GM12873 (cell line): ENCODE measurements around the gene PPFIBP1.

Source experiments
- CTCF ChIP-seq: IDR thresholded peaks from 2 replicates; pipeline ENCODE4 v1.5.1; 2012; ENCODE audit warnings: low read depth, mild to moderate bottlenecking, moderate library complexity, low read length, control low read depth; ENCODE audit not compliant: insufficient read depth; ENCODE audit errors: missing control alignments

Gene PPFIBP1

GRCh38 chr12:27703720-27704452 lies 179.9 kb downstream of the PPFIBP1 start:
- peak; percentile 87 for TF ChIP-seq CTCF

- no peak for TF ChIP-seq CTCF
These were observed 181.3 kb downstream of the PPFIBP1 start for GRCh38 chr12:27705263-27705662.

- no peak for TF ChIP-seq CTCF
These were observed 183.2 kb downstream of the PPFIBP1 start for GRCh38 chr12:27707216-27707615.

- TF ChIP-seq CTCF = no peak
These were observed 185.4 kb downstream of the PPFIBP1 start for GRCh38 chr12:27709212-27709931.

GRCh38 chr12:27709932-27710591 lies 186.1 kb downstream of the PPFIBP1 start:
- no peak for TF ChIP-seq CTCF

GRCh38 chr12:27710592-27711316 lies 186.7 kb downstream of the PPFIBP1 start, which contains the start of gene MRPS35:
Gene MRPS35, plus strand, starts transcription at chr12:27710832. Its CDS starts 12 bp downstream, at chr12:27710844.
- no peak for TF ChIP-seq CTCF

GRCh38 chr12:27711317-27711682 lies 187.3 kb downstream of the PPFIBP1 start:
- no peak for TF ChIP-seq CTCF
